ENCODE results near the gene CCDC117.

CCDC117 gene

DNA sequence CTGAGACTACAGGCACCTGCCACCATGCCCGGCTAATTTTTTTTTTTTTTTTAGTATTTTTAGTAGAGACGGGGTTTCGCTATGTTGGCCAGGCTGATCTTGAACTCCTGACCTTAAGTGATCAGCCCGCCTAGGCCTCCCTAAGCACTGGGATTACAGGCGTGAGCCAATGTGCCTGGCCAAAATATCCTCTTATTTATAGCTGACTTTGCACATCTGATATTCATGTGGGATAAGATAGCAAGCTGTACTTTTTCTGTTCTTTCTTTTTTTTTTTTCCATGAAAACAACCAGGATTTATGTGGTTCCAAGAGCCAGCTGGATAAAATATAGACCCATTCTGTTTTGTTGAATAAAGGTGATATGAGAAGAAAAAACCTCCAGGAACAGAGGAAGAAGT lies 40.0 kb downstream of the CCDC117 start:
- H3K23ac ChIP-seq (ENCODE audit: low read length in 2 of 2): no peak overlapping the region

DNA sequence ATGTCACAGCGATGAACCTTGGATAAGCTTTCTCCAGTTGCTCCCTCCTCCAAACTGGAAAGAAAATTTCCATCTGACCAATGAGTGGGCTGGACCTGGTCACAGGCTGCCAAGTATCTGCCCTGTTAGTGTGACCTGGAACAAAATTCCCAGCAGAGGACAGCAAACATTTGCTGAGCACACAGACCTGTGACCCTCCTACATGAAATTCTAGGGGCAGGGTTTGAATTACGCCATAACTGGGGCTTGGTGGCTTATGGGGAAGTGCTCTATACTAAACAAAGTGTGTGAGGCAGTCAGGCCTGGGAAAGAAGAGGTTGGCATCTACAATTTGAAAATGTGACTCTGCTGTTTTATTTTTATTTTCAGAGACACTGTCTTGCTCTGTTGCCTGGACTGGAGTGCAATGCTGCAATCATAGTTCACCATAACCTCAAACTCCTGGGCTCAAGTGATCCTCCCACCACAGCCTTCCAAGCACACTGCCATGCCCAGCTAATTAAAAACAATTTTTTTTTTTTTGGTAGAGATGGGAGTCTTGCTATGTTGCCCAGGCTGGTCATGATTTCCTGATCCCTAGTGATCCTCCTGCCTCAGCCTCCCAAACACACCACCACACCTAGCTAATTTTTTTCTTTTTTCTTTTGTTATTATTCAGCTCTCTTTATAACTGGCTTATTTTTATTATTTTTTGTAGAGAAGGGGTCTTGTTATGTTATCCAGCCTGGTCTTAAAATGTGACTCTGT lies 41.5 kb downstream of the CCDC117 start:
- H3K9me3 ChIP-seq (ENCODE audit: control insufficient read depth, low read length): no peaks in the 10 kb centered on the region
- DNase-seq: peak; percentile 46
- H3K9ac ChIP-seq (ENCODE audit: low read length): no peak overlapping the region
- no peak overlapping the region for H2BK15ac ChIP-seq (ENCODE audit: low read depth, poor library complexity, severe bottlenecking)
- H3K27me3 ChIP-seq (ENCODE audit: control insufficient read depth in 1 of 2, insufficient read depth in 1 of 2, low read length in 2 of 2): no peaks in the 10 kb centered on the region
- no peak overlapping the region for H3K4me3 ChIP-seq (ENCODE audit: insufficient read depth in 1 of 2, low read depth in 1 of 2, low read length in 2 of 2)
- H2BK12ac ChIP-seq (ENCODE audit: low read length in 2 of 2): no peak overlapping the region
- H2AFZ ChIP-seq (ENCODE audit: low read depth, low read length): no peak overlapping the region
- no peak overlapping the region for H3K23ac ChIP-seq (ENCODE audit: low read length in 2 of 2)
- H3K4me1 ChIP-seq (ENCODE audit: control insufficient read depth, insufficient read depth, low read depth, low read length): no peaks in the 10 kb centered on the region
- no peak overlapping the region for H3K27ac ChIP-seq (ENCODE audit: low read length, poor library complexity, severe bottlenecking)
- peaks cover 0 to 14% of the 10 kb centered on the region in 2 experiments for H3K36me3 ChIP-seq (ENCODE audit: control insufficient read depth in 1 of 2, insufficient read depth in 2 of 2, low read depth in 1 of 2, low read length in 2 of 2)
- no peak overlapping the region for H3K18ac ChIP-seq (ENCODE audit: low read depth in 1 of 2, low read length in 2 of 2)
- H3K4me2 ChIP-seq (ENCODE audit: low read length, poor library complexity, severe bottlenecking): no peak overlapping the region
- no peak overlapping the region for H2BK120ac ChIP-seq (ENCODE audit: low read depth, low read length)
- WGBS: 94% methylated on average over 2 of the region's 2 CpGs
- no peak overlapping the region for H2BK5ac ChIP-seq (ENCODE audit: low read depth, low read length, poor library complexity, severe bottlenecking)
- H3K79me1 ChIP-seq (replicated peaks; ENCODE audit: low read length, poor library complexity, severe bottlenecking): peaks cover 7% of the 10 kb centered on the region
- no peak overlapping the region for H4K8ac ChIP-seq (ENCODE audit: low read length)
- H2AK5ac ChIP-seq (ENCODE audit: low read length, severe bottlenecking): no peak overlapping the region
- no peak overlapping the region for H3K14ac ChIP-seq (ENCODE audit: low read length in 2 of 2)
- H3K4ac ChIP-seq (ENCODE audit: low read depth in 1 of 2, low read length in 2 of 2): no peak overlapping the region
- no peak overlapping the region for H4K91ac ChIP-seq (ENCODE audit: low read length)

More for the DNA sequence above, 40.0 kb downstream of the CCDC117 start:
- H3K27me3 ChIP-seq (ENCODE audit: control insufficient read depth in 1 of 2, insufficient read depth in 1 of 2, low read length in 2 of 2): no peaks in the 10 kb centered on the region
- no peak overlapping the region for H2BK15ac ChIP-seq (ENCODE audit: low read depth, poor library complexity, severe bottlenecking)
- H3K4me3 ChIP-seq (ENCODE audit: insufficient read depth in 1 of 2, low read depth in 1 of 2, low read length in 2 of 2): no peak overlapping the region
- no peak overlapping the region for H4K8ac ChIP-seq (ENCODE audit: low read length)
- peaks cover 0 to 23% of the 10 kb centered on the region in 2 experiments for H3K36me3 ChIP-seq (ENCODE audit: control insufficient read depth in 1 of 2, insufficient read depth in 2 of 2, low read depth in 1 of 2, low read length in 2 of 2)
- no peak overlapping the region for H3K27ac ChIP-seq (ENCODE audit: low read length, poor library complexity, severe bottlenecking)
- H3K79me1 ChIP-seq (replicated peaks; ENCODE audit: low read length, poor library complexity, severe bottlenecking): peaks cover 7% of the 10 kb centered on the region
- 99% methylated on average over 5 of the region's 5 CpGs for WGBS
- H2BK120ac ChIP-seq (ENCODE audit: low read depth, low read length): no peak overlapping the region
- H2BK5ac ChIP-seq (ENCODE audit: low read depth, low read length, poor library complexity, severe bottlenecking): no peak overlapping the region
- H3K9ac ChIP-seq (ENCODE audit: low read length): no peak overlapping the region
- H4K91ac ChIP-seq (ENCODE audit: low read length): no peak overlapping the region
- H3K9me3 ChIP-seq (ENCODE audit: control insufficient read depth, low read length): no peaks in the 10 kb centered on the region
- no peak overlapping the region for H2AFZ ChIP-seq (ENCODE audit: low read depth, low read length)
- H3K4me1 ChIP-seq (ENCODE audit: control insufficient read depth, insufficient read depth, low read depth, low read length): no peaks in the 10 kb centered on the region
- no peak overlapping the region for H3K14ac ChIP-seq (ENCODE audit: low read length in 2 of 2)
- H3K4me2 ChIP-seq (ENCODE audit: low read length, poor library complexity, severe bottlenecking): no peak overlapping the region
- no peak overlapping the region for H3K18ac ChIP-seq (ENCODE audit: low read depth in 1 of 2, low read length in 2 of 2)
- no peak for DNase-seq
- no peak overlapping the region for H2AK5ac ChIP-seq (ENCODE audit: low read length, severe bottlenecking)
- H2BK12ac ChIP-seq (ENCODE audit: low read length in 2 of 2): no peak overlapping the region
- H3K4ac ChIP-seq (ENCODE audit: low read depth in 1 of 2, low read length in 2 of 2): no peak overlapping the region

DNA sequence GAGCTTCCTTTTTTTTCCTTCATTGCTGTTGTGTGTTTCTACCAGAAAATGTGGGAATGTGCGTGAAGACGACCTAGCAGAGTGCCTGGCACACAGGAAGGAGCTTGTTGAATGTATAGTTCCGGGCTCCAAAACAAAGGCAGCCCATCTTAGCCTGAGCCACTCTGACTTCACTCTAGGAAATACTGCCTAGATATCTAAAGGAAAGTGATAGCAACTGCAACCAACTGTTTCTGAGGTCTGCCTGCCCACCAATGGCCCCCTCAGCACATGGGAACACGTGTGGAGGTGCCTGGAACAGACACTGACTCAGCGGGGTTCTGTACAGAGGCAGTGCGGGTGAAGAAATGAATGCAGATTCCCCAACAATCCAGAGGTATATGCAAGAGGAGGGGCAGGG lies 42.6 kb downstream of the CCDC117 start:
- no peaks in the 10 kb centered on the region for H3K27me3 ChIP-seq (ENCODE audit: control insufficient read depth in 1 of 2, insufficient read depth in 1 of 2, low read length in 2 of 2)
- no peak overlapping the region for H2BK12ac ChIP-seq (ENCODE audit: low read length in 2 of 2)
- H3K27ac ChIP-seq (ENCODE audit: low read length, poor library complexity, severe bottlenecking): no peak overlapping the region
- H3K4ac ChIP-seq (ENCODE audit: low read depth in 1 of 2, low read length in 2 of 2): no peak overlapping the region
- H3K79me1 ChIP-seq (replicated peaks; ENCODE audit: low read length, poor library complexity, severe bottlenecking): peaks cover 4% of the 10 kb centered on the region
- no peaks in the 10 kb centered on the region for H3K4me1 ChIP-seq (ENCODE audit: control insufficient read depth, insufficient read depth, low read depth, low read length)
- DNase-seq: no peak
- no peak overlapping the region for H2AFZ ChIP-seq (ENCODE audit: low read depth, low read length)
- no peak overlapping the region for H3K18ac ChIP-seq (ENCODE audit: low read depth in 1 of 2, low read length in 2 of 2)
- WGBS: 72% methylated on average over 6 of the region's 6 CpGs
- H3K9ac ChIP-seq (ENCODE audit: low read length): no peak overlapping the region
- no peak overlapping the region for H2BK5ac ChIP-seq (ENCODE audit: low read depth, low read length, poor library complexity, severe bottlenecking)
- H3K23ac ChIP-seq (ENCODE audit: low read length in 2 of 2): no peak overlapping the region
- no peak overlapping the region for H3K4me3 ChIP-seq (ENCODE audit: insufficient read depth in 1 of 2, low read depth in 1 of 2, low read length in 2 of 2)
- H2AK5ac ChIP-seq (ENCODE audit: low read length, severe bottlenecking): no peak overlapping the region
- H4K91ac ChIP-seq (ENCODE audit: low read length): no peak overlapping the region
- peaks cover 0 to 12% of the 10 kb centered on the region in 2 experiments for H3K36me3 ChIP-seq (ENCODE audit: control insufficient read depth in 1 of 2, insufficient read depth in 2 of 2, low read depth in 1 of 2, low read length in 2 of 2)
- no peak overlapping the region for H4K8ac ChIP-seq (ENCODE audit: low read length)
- no peak overlapping the region for H2BK15ac ChIP-seq (ENCODE audit: low read depth, poor library complexity, severe bottlenecking)
- H3K9me3 ChIP-seq (ENCODE audit: control insufficient read depth, low read length): no peaks in the 10 kb centered on the region
- H3K4me2 ChIP-seq (ENCODE audit: low read length, poor library complexity, severe bottlenecking): no peak overlapping the region
- H3K14ac ChIP-seq (ENCODE audit: low read length in 2 of 2): no peak overlapping the region
- H2BK120ac ChIP-seq (ENCODE audit: low read depth, low read length): no peak overlapping the region

DNA sequence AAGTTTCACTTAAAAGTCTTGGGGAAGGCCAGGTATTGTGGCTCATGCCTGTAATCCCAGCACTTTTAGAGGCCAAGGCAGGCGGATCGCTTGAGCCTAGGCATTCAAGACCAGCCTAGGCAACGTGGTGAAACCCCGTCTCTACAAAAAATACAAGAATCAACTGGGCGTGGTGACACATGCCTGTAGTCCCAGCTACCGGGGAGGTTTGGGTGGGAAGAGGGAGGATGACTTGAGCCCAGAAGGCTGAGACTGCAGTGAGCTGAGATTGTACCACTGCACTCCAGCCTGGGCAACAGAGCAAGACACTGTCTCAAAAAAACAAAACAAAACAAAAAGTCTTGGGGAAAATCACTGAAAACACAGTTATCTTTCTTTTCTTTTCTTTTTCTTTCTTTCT lies 43.2 kb downstream of the CCDC117 start:
- H3K79me1 ChIP-seq (replicated peaks; ENCODE audit: low read length, poor library complexity, severe bottlenecking): peaks cover 4% of the 10 kb centered on the region
- WGBS: 97% methylated on average over 6 of the region's 6 CpGs
- peaks cover 0 to 12% of the 10 kb centered on the region in 2 experiments for H3K36me3 ChIP-seq (ENCODE audit: control insufficient read depth in 1 of 2, insufficient read depth in 2 of 2, low read depth in 1 of 2, low read length in 2 of 2)
- H4K8ac ChIP-seq (ENCODE audit: low read length): no peak overlapping the region
- H3K27me3 ChIP-seq (ENCODE audit: control insufficient read depth in 1 of 2, insufficient read depth in 1 of 2, low read length in 2 of 2): no peaks in the 10 kb centered on the region
- no peak overlapping the region for H2BK12ac ChIP-seq (ENCODE audit: low read length in 2 of 2)
- no peaks in the 10 kb centered on the region for H3K9me3 ChIP-seq (ENCODE audit: control insufficient read depth, low read length)
- no peaks in the 10 kb centered on the region for H3K4me1 ChIP-seq (ENCODE audit: control insufficient read depth, insufficient read depth, low read depth, low read length)
- H3K23ac ChIP-seq (ENCODE audit: low read length in 2 of 2): no peak overlapping the region
- H4K91ac ChIP-seq (ENCODE audit: low read length): no peak overlapping the region
- H3K14ac ChIP-seq (ENCODE audit: low read length in 2 of 2): no peak overlapping the region
- H2BK120ac ChIP-seq (ENCODE audit: low read depth, low read length): no peak overlapping the region
- no peak overlapping the region for H2BK15ac ChIP-seq (ENCODE audit: low read depth, poor library complexity, severe bottlenecking)
- no peak overlapping the region for H3K4me3 ChIP-seq (ENCODE audit: insufficient read depth in 1 of 2, low read depth in 1 of 2, low read length in 2 of 2)
- no peak overlapping the region for H3K4me2 ChIP-seq (ENCODE audit: low read length, poor library complexity, severe bottlenecking)
- H2AFZ ChIP-seq (ENCODE audit: low read depth, low read length): no peak overlapping the region
- no peak overlapping the region for H2AK5ac ChIP-seq (ENCODE audit: low read length, severe bottlenecking)
- no peak overlapping the region for H3K4ac ChIP-seq (ENCODE audit: low read depth in 1 of 2, low read length in 2 of 2)
- H2BK5ac ChIP-seq (ENCODE audit: low read depth, low read length, poor library complexity, severe bottlenecking): no peak overlapping the region
- H3K27ac ChIP-seq (ENCODE audit: low read length, poor library complexity, severe bottlenecking): no peak overlapping the region
- H3K18ac ChIP-seq (ENCODE audit: low read depth in 1 of 2, low read length in 2 of 2): no peak overlapping the region
- DNase-seq: no peak
- no peak overlapping the region for H3K9ac ChIP-seq (ENCODE audit: low read length)

All from mesenchymal stem cell (in vitro differentiated cells and primary cell).